ENCODE results near the gene FAN1. TPM values are rescaled to one million over a fixed set of nuclear protein-coding genes. Genes with fewer than 3 reads are reported as not detected.

Gene FAN1
- polyA plus RNA-seq, 1 of the 3 experiments (the other 2 are of a cell fraction): 5.7 TPM

- Histone ChIP-seq H3F3A (replicated peaks; ENCODE audit: insufficient read depth) (no peaks in the 10 kb centered on the region), H3K4me3 (ENCODE audit: low read depth in 2 of 2, low read length in 1 of 2) (no peak overlapping the region), H3K9me2 (no peaks in the 10 kb centered on the region), H3K4me2 (no peak overlapping the region), H3K9me3 (no peaks in the 10 kb centered on the region), H3K36me3 (replicated peaks in 1 of 2; ENCODE audit: control insufficient read depth in 1 of 2, insufficient read depth in 2 of 2, low read length in 1 of 2) (peaks cover 34 to 65% of the 10 kb centered on the region in 2 experiments), H3K27me3 (ENCODE audit: insufficient read depth) (no peaks in the 10 kb centered on the region), H3K9ac (no peak overlapping the region), H3K27ac (ENCODE audit: low read depth in 2 of 2, low read length in 1 of 2) (peak overlapping the region in 1 of 2 experiments; percentile 79; a peak in 2 of 4 replicates), H3K4me1 (ENCODE audit: control insufficient read depth in 1 of 2, insufficient read depth in 2 of 2, low read depth in 1 of 2, low read length in 1 of 2) (peaks cover 0 to 31% of the 10 kb centered on the region in 2 experiments; a peak in 2 of 4 replicates), H3K79me2 (ENCODE audit: insufficient read depth) (no peaks in the 10 kb centered on the region), H4K20me1 (ENCODE audit: insufficient read depth) (no peaks in the 10 kb centered on the region), H2AFZ (ENCODE audit: low read depth) (no peak overlapping the region)
- TF ChIP-seq FOSL2 (IDR thresholded peaks at IDR 0.05; ENCODE audit: borderline replicate concordance, low read depth) (peak; percentile 11; the same call in 1 of the 2 replicates), GABPA (IDR thresholded peaks at IDR 0.05; ENCODE audit: low read depth) (no peak)
- CTCF ChIA-PET: interaction anchor here (1.3 to 4.0 kb wide), 3 partner anchors 9 to 206 kb away, joined by 3 to 21 read pairs (median 9); no protein-coding TSS in a partner anchor
- POLR2A ChIA-PET: interaction anchor here (1.8 kb wide), 1 partner anchor 19 kb away, joined by 4 read pairs; the partner anchor contains the start of gene FAN1
- WGBS (ENCODE audit: low lambda C conversion rate): 85% methylated on average over 10 of the region's 14 CpGs
- DNase-seq: no peak
Measured at GRCh38 chr15:30922480-30923311, 19.0 kb downstream of the FAN1 start.

GRCh38 chr15:30923429-30923828 is 19.7 kb downstream of the FAN1 start:
- Histone ChIP-seq H3K79me2 (ENCODE audit: insufficient read depth) (no peaks in the 10 kb centered on the region), H3K9me2 (no peaks in the 10 kb centered on the region), H2AFZ (ENCODE audit: low read depth) (no peak overlapping the region), H3K9me3 (no peaks in the 10 kb centered on the region), H3K36me3 (replicated peaks in 1 of 2; ENCODE audit: control insufficient read depth in 1 of 2, insufficient read depth in 2 of 2, low read length in 1 of 2) (peaks cover 27 to 58% of the 10 kb centered on the region in 2 experiments), H3K27me3 (ENCODE audit: insufficient read depth) (no peaks in the 10 kb centered on the region), H3K4me2 (no peak overlapping the region), H3K4me1 (ENCODE audit: control insufficient read depth in 1 of 2, insufficient read depth in 2 of 2, low read depth in 1 of 2, low read length in 1 of 2) (peaks cover 0 to 27% of the 10 kb centered on the region in 2 experiments; a peak in 2 of 4 replicates), H3K4me3 (ENCODE audit: low read depth in 2 of 2, low read length in 1 of 2) (no peak overlapping the region), H4K20me1 (ENCODE audit: insufficient read depth) (no peaks in the 10 kb centered on the region), H3K27ac (ENCODE audit: low read depth in 2 of 2, low read length in 1 of 2) (no peak overlapping the region), H3F3A (replicated peaks; ENCODE audit: insufficient read depth) (no peaks in the 10 kb centered on the region), H3K9ac (no peak overlapping the region)
- ChIA-PET CTCF (interaction anchor here (1.3 to 4.0 kb wide), 2 partner anchors 9 to 206 kb away, joined by 3 to 21 read pairs; no protein-coding TSS in a partner anchor), POLR2A (interaction anchor here (1.8 kb wide), 1 partner anchor 20 kb away, joined by 4 read pairs; the partner anchor contains the start of gene FAN1)
- WGBS (ENCODE audit: low lambda C conversion rate): 93% methylated on average over 7 of the region's 7 CpGs
- DNase-seq: no peak
- no peak for TF ChIP-seq RCOR1 (IDR thresholded peaks at IDR 0.05; ENCODE audit: low read length)
- no peak for TF ChIP-seq POLR2AphosphoS5 (IDR thresholded peaks at IDR 0.05; ENCODE audit: low read depth, low read length)
- no peak for TF ChIP-seq ZBTB33 (IDR thresholded peaks at IDR 0.05; ENCODE audit: borderline replicate concordance, low read depth)
- TF ChIP-seq RXRA (IDR thresholded peaks at IDR 0.05; ENCODE audit: borderline replicate concordance, low read depth): no peak
- no peak for TF ChIP-seq REST (IDR thresholded peaks at IDR 0.05; ENCODE audit: low read depth, low read length)
- TF ChIP-seq SMC3 (IDR thresholded peaks at IDR 0.05; ENCODE audit: low read depth, low read length): no peak
- no peak for TF ChIP-seq YY1 (IDR thresholded peaks at IDR 0.05; ENCODE audit: low read depth)
- no peak for TF ChIP-seq MAX (IDR thresholded peaks at IDR 0.05; ENCODE audit: low read depth)
- TF ChIP-seq TCF12 (IDR thresholded peaks at IDR 0.05): no peak
- TF ChIP-seq CTCF (IDR thresholded peaks at IDR 0.05): no peak
- TF ChIP-seq GATA2 (CRISPR knock-in tag; IDR thresholded peaks at IDR 0.05): no peak
- no peak for TF ChIP-seq USF2 (IDR thresholded peaks at IDR 0.05; ENCODE audit: borderline replicate concordance, low read depth, low read length)
- TF ChIP-seq RAD21 (IDR thresholded peaks at IDR 0.05; ENCODE audit: low read length): no peak
- no peak for TF ChIP-seq TEAD4 (IDR thresholded peaks at IDR 0.05; ENCODE audit: borderline replicate concordance, insufficient read depth)
- TF ChIP-seq FOXM1 (IDR thresholded peaks at IDR 0.05; ENCODE audit: low read depth): no peak
